Measurements from ENCODE around the gene BNC1. TPM values are rescaled to one million over a fixed set of nuclear protein-coding genes. Genes with fewer than 3 reads are reported as not detected.

Gene BNC1
- total RNA-seq, 1 experiment from 2014 or later: not detected

DNA sequence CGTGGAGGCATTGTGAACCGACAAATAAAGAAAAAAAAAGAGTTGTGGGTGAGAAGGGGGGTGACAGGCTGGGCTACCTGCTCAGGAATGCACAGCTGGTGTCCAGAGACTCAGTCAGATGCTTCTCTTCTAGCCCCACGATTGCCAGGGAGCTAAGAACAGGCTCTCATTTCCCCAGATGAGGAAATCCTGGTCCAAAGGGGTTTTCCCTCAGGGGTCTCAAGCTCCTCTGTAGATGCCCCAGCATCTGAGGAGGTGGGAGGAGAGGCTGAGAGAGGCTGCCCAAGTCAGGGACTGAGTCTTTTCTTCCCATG lies 35.5 kb downstream of the BNC1 start:
- Mint-ChIP-seq H3K36me3 (ENCODE audit: insufficient read depth, unreplicated experiment) (no peaks in the 10 kb centered on the region), H3K4me1 (ENCODE audit: low read depth, unreplicated experiment) (no peaks in the 10 kb centered on the region), H3K27me3 (ENCODE audit: unreplicated experiment) (peaks cover 92% of the 10 kb centered on the region), H3K9me3 (ENCODE audit: low read depth, unreplicated experiment) (peaks cover 3% of the 10 kb centered on the region), H3K4me3 (ENCODE audit: low read depth, unreplicated experiment) (no peak overlapping the region), H3K27ac (ENCODE audit: unreplicated experiment) (no peak overlapping the region)
- no peak for DNase-seq
- CTCF ChIA-PET: interaction anchor here (0.6 to 3.6 kb wide), 13 partner anchors 13 to 323 kb away, joined by 3 to 85 read pairs (median 5); partner anchors contain the start of genes C15orf40 and SH3GL3
- intact Hi-C loops (cut with micrococcal nuclease; ENCODE audit: unreplicated experiment): no loop called here
- TF ChIP-seq CTCF (IDR thresholded peaks at IDR 0.05; ENCODE audit: unreplicated experiment): no peak
- BruUV-seq (replicated peaks): no TSS peak

DNA sequence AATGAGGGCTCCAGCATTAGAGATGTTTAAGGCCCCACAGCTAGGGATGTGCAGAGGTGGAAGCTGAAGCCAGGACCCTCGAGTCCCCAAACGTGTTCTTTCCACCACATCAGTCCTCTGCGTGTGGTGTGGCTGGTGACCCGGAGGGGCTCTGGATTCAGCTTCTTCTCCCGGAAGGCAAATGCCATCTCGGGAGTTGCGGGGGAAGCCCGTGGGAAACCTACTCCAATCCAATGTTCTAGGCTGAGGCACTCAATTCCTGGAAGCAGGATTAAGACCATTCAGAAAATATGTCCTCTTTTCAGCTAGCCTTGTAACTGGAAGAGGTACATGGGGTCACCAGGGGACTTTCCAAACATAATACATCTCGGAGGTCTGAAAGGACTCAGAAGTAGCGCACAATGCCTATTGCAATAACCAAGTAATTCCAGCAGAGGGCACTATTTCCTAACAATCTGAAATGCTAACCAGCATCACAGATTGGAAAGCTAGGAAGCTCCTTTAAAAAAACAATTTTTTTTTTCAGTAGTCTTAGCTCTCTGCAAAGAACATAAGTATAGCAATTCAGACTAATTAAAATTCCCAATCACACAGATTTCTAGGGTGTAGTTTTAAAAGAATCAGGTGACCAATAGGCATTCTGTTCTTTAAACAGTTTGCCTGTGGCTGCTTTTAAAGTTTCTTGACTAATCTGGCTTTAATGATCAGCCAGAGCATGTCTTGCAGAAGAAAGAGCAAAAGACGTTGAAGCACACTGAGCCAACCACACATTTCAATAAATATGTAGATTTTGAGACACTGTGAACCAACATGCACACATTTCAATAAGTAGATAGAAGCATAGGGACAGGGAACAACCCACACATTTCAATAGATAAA lies 36.1 kb downstream of the BNC1 start:
- no TSS peak for BruUV-seq (replicated peaks)
- no peaks in the 10 kb centered on the region for H3K4me1 Mint-ChIP-seq (ENCODE audit: low read depth, unreplicated experiment)
- H3K36me3 Mint-ChIP-seq (ENCODE audit: insufficient read depth, unreplicated experiment): no peaks in the 10 kb centered on the region
- CTCF ChIA-PET: interaction anchor here (0.6 to 3.6 kb wide), 15 partner anchors 13 to 324 kb away, joined by 3 to 85 read pairs (median 5); partner anchors contain the start of genes C15orf40 and SH3GL3
- peaks cover 92% of the 10 kb centered on the region for H3K27me3 Mint-ChIP-seq (ENCODE audit: unreplicated experiment)
- intact Hi-C loops (cut with micrococcal nuclease; ENCODE audit: unreplicated experiment): loop anchor here (1.0 kb wide), 3 partner anchors 132 to 311 kb away; no protein-coding TSS in a partner anchor
- DNase-seq: peak; percentile 54
- TF ChIP-seq CTCF (IDR thresholded peaks at IDR 0.05; ENCODE audit: unreplicated experiment): peak; percentile 90
- peaks cover 3% of the 10 kb centered on the region for H3K9me3 Mint-ChIP-seq (ENCODE audit: low read depth, unreplicated experiment)
- no peak overlapping the region for H3K27ac Mint-ChIP-seq (ENCODE audit: unreplicated experiment)
- no peak overlapping the region for H3K4me3 Mint-ChIP-seq (ENCODE audit: low read depth, unreplicated experiment)

- CTCF ChIA-PET: interaction anchor here (0.5 kb wide), 1 partner anchor 1358 kb away, joined by 3 read pairs; no protein-coding TSS in a partner anchor
- intact Hi-C loops (cut with micrococcal nuclease; ENCODE audit: unreplicated experiment): no loop called here
- TF ChIP-seq CTCF (IDR thresholded peaks at IDR 0.05; ENCODE audit: unreplicated experiment): no peak
- no peaks in the 10 kb centered on the region for H3K4me1 Mint-ChIP-seq (ENCODE audit: low read depth, unreplicated experiment)
- no peak overlapping the region for H3K4me3 Mint-ChIP-seq (ENCODE audit: low read depth, unreplicated experiment)
- no peaks in the 10 kb centered on the region for H3K36me3 Mint-ChIP-seq (ENCODE audit: insufficient read depth, unreplicated experiment)
- no peak for DNase-seq
- no TSS peak for BruUV-seq (replicated peaks)
- H3K9me3 Mint-ChIP-seq (ENCODE audit: low read depth, unreplicated experiment): peaks cover 3% of the 10 kb centered on the region
- peaks cover 70% of the 10 kb centered on the region for H3K27me3 Mint-ChIP-seq (ENCODE audit: unreplicated experiment)
- H3K27ac Mint-ChIP-seq (ENCODE audit: unreplicated experiment): no peak overlapping the region
These were observed 40.8 kb downstream of the BNC1 start for GRCh38 chr15:83243634-83244033.

DNA sequence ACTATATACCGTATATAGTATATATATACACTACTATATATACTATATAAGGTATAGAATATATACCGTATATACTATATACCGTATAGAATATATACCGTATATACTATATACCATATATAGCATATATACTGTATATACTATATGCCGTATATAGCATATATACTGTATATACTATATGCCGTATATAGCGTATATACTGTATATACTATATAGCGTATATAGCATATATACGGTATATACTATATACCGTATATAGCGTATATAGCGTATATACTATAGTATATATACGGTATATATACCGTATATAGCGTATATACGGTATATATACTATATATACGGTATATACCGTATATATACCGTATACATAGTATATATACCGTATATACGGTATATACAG lies 54.2 kb downstream of the BNC1 start:
- peaks cover 15% of the 10 kb centered on the region for H3K27me3 Mint-ChIP-seq (ENCODE audit: unreplicated experiment)
- no peaks in the 10 kb centered on the region for H3K9me3 Mint-ChIP-seq (ENCODE audit: low read depth, unreplicated experiment)
- H3K36me3 Mint-ChIP-seq (ENCODE audit: insufficient read depth, unreplicated experiment): no peaks in the 10 kb centered on the region
- CTCF ChIA-PET: no interaction called here
- no TSS peak for BruUV-seq (replicated peaks)
- TF ChIP-seq CTCF (IDR thresholded peaks at IDR 0.05; ENCODE audit: unreplicated experiment): no peak
- no peak for DNase-seq
- H3K27ac Mint-ChIP-seq (ENCODE audit: unreplicated experiment): no peak overlapping the region
- intact Hi-C loops (cut with micrococcal nuclease; ENCODE audit: unreplicated experiment): no loop called here
- H3K4me3 Mint-ChIP-seq (ENCODE audit: low read depth, unreplicated experiment): no peak overlapping the region
- peaks cover 9% of the 10 kb centered on the region for H3K4me1 Mint-ChIP-seq (ENCODE audit: low read depth, unreplicated experiment)

All from Calu3 (cell line).